Vagina (tissue), 2 donors: ENCODE data around the gene SDK2. TPM values are rescaled to one million over a fixed set of nuclear protein-coding genes. Genes with fewer than 3 reads are reported as not detected.

Experiments used
- DNase-seq, 2 donors: peaks; one replicate each; pipeline ENCODE4 v3.0.0-alpha.2; 2017; ENCODE audit errors: extremely low spot score in 2 of 2
- H3K27ac ChIP-seq: fragments of 200-600 bp; sonication (generic); one replicate; pipeline ENCODE4 v1.5.1; 2019
- H3K27me3 ChIP-seq: fragments of 200-600 bp; sonication (generic); one replicate; pipeline ENCODE4 v1.5.1; 2019
- H3K36me3 ChIP-seq, 2 donors: fragments of 200-600 bp; sonication (generic); one replicate each; pipeline ENCODE4 v1.5.1; 2017 to 2019
- H3K4me1 ChIP-seq: fragments of 200-600 bp; sonication (generic); one replicate; pipeline ENCODE4 v1.5.1; 2019
- H3K4me3 ChIP-seq, 2 donors: fragments of 200-600 bp; sonication (generic); 1 replicate in 1 of 2; 2 replicates in 1 of 2; pipeline ENCODE4 v1.5.1; 2016 to 2019
- H3K9me3 ChIP-seq: fragments of 200-600 bp; sonication (generic); one replicate; pipeline ENCODE4 v1.5.1; 2019
- CTCF ChIP-seq, 3 experiments: fragments of 450-650 bp in 2 of 3; fragments of 200-600 bp in 1 of 3; sonication (generic) in 1 of 3; IDR thresholded peaks; one replicate each; pipeline ENCODE4 v1.5.1; 2017 to 2019; ENCODE audit warnings: antibody characterized with exemption in 3 of 3, mild to moderate bottlenecking in 2 of 3, moderate library complexity in 2 of 3
- POLR2A ChIP-seq, 2 donors: fragments of 450-650 bp; IDR thresholded peaks; one replicate each; pipeline ENCODE4 v1.6.1; 2017; ENCODE audit warnings: antibody characterized with exemption in 2 of 2, mild to moderate bottlenecking in 2 of 2, moderate library complexity in 2 of 2
- POLR2AphosphoS5 ChIP-seq, 2 donors: sonication (generic); formaldehyde crosslinking; IDR thresholded peaks; one replicate each; pipeline ENCODE4 v1.9.0; 2017; ENCODE audit warnings: antibody characterized with exemption in 2 of 2, mild to moderate bottlenecking in 2 of 2, low read depth in 1 of 2; ENCODE audit not compliant: insufficient read depth in 1 of 2
- intact Hi-C: fragments of 100-400 bp; cut with DNase I; formaldehyde crosslinking; loops from one replicate; pipeline ENCODE4 v1.15.1; 2023
- total RNA-seq: library from RNA; depleted of rRNA; stranded (reverse); fragments of >200 nt; gene quantifications from one replicate; pipeline ENCODE4 v1.2.3, GENCODE V29; 2016

Gene SDK2
- total RNA-seq, 1 donor from 2014 or later = 1.7 TPM

- no peak for TF ChIP-seq CTCF (IDR thresholded peaks at IDR 0.05)
- TF ChIP-seq POLR2AphosphoS5 (IDR thresholded peaks at IDR 0.05; ENCODE audit: insufficient read depth in 1 of 2, low read depth in 1 of 2) = no peak
- no peak for TF ChIP-seq POLR2A (IDR thresholded peaks at IDR 0.05)
- Histone ChIP-seq H3K36me3 (no peaks in the 10 kb centered on the region), H3K27ac (no peak overlapping the region), H3K4me1 (no peaks in the 10 kb centered on the region), H3K4me3 (no peak overlapping the region), H3K9me3 (no peaks in the 10 kb centered on the region), H3K27me3 (no peaks in the 10 kb centered on the region)
- no peak for DNase-seq
- intact Hi-C loops = no loop called here
Measured at GRCh38 chr17:73588301-73588846, 55.9 kb downstream of the SDK2 start.

- TF ChIP-seq POLR2AphosphoS5 (IDR thresholded peaks at IDR 0.05; ENCODE audit: insufficient read depth in 1 of 2, low read depth in 1 of 2) = no peak
- no peak for TF ChIP-seq CTCF (IDR thresholded peaks at IDR 0.05)
- TF ChIP-seq POLR2A (IDR thresholded peaks at IDR 0.05) = no peak
- Histone ChIP-seq H3K36me3 (no peaks in the 10 kb centered on the region), H3K9me3 (no peaks in the 10 kb centered on the region), H3K27me3 (no peaks in the 10 kb centered on the region), H3K4me3 (no peak overlapping the region), H3K4me1 (no peaks in the 10 kb centered on the region), H3K27ac (no peak overlapping the region)
- no peak for DNase-seq
- intact Hi-C loops = no loop called here
Measured at GRCh38 chr17:73586921-73587602, 57.2 kb downstream of the SDK2 start.

- Histone ChIP-seq H3K36me3 (no peaks in the 10 kb centered on the region), H3K27me3 (no peaks in the 10 kb centered on the region), H3K27ac (no peak overlapping the region), H3K4me1 (no peaks in the 10 kb centered on the region), H3K4me3 (no peak overlapping the region), H3K9me3 (no peaks in the 10 kb centered on the region)
- TF ChIP-seq POLR2AphosphoS5 (IDR thresholded peaks at IDR 0.05; ENCODE audit: insufficient read depth in 1 of 2, low read depth in 1 of 2) (no peak), POLR2A (IDR thresholded peaks at IDR 0.05) (no peak), CTCF (IDR thresholded peaks at IDR 0.05) (no peak)
- no peak for DNase-seq
- intact Hi-C loops = no loop called here
Measured at GRCh38 chr17:73586275-73586832, 57.9 kb downstream of the SDK2 start.

- no peak for DNase-seq
- no peak overlapping the region for H3K27ac ChIP-seq
- TF ChIP-seq POLR2A (IDR thresholded peaks at IDR 0.05) (no peak), CTCF (IDR thresholded peaks at IDR 0.05) (no peak)
Measured at GRCh38 chr17:73585583-73585982, 58.7 kb downstream of the SDK2 start.

GRCh38 chr17:73584987-73585386, 59.3 kb downstream of the SDK2 start:
- H3K9me3 ChIP-seq = no peaks in the 10 kb centered on the region
- H3K4me3 ChIP-seq = no peak overlapping the region
- no peak for DNase-seq
- TF ChIP-seq POLR2A (IDR thresholded peaks at IDR 0.05) (no peak), POLR2AphosphoS5 (IDR thresholded peaks at IDR 0.05; ENCODE audit: insufficient read depth in 1 of 2, low read depth in 1 of 2) (no peak), CTCF (IDR thresholded peaks at IDR 0.05) (no peak)
- no peak overlapping the region for H3K27ac ChIP-seq
- no peaks in the 10 kb centered on the region for H3K27me3 ChIP-seq
- H3K36me3 ChIP-seq = no peaks in the 10 kb centered on the region
- no peaks in the 10 kb centered on the region for H3K4me1 ChIP-seq
- intact Hi-C loops = no loop called here

More at GRCh38 chr17:73585583-73585982, 58.7 kb downstream of the SDK2 start:
- H3K27me3 ChIP-seq = no peaks in the 10 kb centered on the region
- no peaks in the 10 kb centered on the region for H3K9me3 ChIP-seq
- H3K36me3 ChIP-seq = no peaks in the 10 kb centered on the region
- intact Hi-C loops = no loop called here
- H3K4me3 ChIP-seq = no peak overlapping the region
- no peaks in the 10 kb centered on the region for H3K4me1 ChIP-seq
